Measurements from ENCODE around the gene NEUROD1.

Gene NEUROD1

DNA sequence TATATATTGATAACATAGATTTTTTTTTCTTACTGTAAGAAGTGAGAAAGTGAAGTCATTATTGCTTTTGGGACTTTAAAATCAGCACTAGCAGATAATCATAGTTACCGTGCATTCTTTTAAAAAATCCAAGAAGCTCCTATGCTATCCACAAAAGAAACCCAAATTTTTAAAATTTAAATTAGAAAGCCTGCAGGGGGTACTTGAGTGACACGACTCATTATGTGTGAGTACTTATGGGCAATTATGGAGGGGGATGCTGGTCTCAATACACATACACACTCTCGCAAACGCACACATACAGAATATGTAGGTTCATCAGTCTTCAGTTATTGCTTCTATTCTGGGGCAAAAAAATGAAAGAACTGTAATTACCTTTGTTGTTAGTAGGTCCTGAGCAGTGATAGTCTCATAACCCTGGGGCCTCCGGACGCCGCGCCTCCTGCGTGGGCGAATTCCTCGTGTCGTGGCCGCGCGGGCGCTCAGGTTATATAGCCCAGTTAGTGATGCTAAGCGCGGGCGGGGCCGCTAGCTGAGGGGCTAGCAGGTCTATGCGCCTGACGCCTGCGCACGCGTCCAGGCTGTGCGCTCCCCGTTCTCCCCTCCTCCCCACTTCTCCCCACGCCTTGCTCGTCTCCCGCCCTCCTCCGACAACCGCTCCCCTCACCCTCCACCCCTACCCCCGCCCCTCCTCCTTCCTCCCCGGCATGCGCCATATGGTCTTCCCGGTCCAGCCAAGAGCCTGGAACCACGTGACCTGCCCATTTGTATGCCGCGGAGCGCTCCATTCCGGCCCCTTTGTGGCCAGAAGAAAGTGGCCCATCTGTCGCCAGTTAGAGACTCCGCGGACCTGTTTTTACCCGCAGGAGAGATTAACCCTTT, at the start of gene NEUROD1:
TSS of gene NEUROD1 (minus strand) at position 463 of the 882 bp plus-strand sequence. CDS start 1,657 bp downstream, outside the sequence.
- Histone ChIP-seq H3K4me1 (ENCODE audit: insufficient read depth, poor library complexity, severe bottlenecking) (no peaks in the 10 kb centered on the region), H3K27me3 (ENCODE audit: insufficient read depth, poor library complexity, severe bottlenecking) (peaks cover 92% of the 10 kb centered on the region), H3K4me3 (ENCODE audit: severe bottlenecking) (no peak within 1 kb of the TSS), H3K36me3 (ENCODE audit: low read depth) (no peaks in the 10 kb centered on the region), H3K9me3 (ENCODE audit: severe bottlenecking) (no peaks in the 10 kb centered on the region), H3K27ac (ENCODE audit: poor library complexity, severe bottlenecking) (no peak within 1 kb of the TSS)
- ATAC-seq (ENCODE audit: low read depth) (no peak), DNase-seq (ENCODE audit: low spot score) (no peak)
- TF ChIP-seq, protein P1, sequence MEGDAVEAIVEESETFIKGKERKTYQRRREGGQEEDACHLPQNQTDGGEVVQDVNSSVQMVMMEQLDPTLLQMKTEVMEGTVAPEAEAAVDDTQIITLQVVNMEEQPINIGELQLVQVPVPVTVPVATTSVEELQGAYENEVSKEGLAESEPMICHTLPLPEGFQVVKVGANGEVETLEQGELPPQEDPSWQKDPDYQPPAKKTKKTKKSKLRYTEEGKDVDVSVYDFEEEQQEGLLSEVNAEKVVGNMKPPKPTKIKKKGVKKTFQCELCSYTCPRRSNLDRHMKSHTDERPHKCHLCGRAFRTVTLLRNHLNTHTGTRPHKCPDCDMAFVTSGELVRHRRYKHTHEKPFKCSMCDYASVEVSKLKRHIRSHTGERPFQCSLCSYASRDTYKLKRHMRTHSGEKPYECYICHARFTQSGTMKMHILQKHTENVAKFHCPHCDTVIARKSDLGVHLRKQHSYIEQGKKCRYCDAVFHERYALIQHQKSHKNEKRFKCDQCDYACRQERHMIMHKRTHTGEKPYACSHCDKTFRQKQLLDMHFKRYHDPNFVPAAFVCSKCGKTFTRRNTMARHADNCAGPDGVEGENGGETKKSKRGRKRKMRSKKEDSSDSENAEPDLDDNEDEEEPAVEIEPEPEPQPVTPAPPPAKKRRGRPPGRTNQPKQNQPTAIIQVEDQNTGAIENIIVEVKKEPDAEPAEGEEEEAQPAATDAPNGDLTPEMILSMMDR (IDR thresholded peaks at IDR 0.05; ENCODE audit: poor library complexity, severe bottlenecking): no peak

DNA sequence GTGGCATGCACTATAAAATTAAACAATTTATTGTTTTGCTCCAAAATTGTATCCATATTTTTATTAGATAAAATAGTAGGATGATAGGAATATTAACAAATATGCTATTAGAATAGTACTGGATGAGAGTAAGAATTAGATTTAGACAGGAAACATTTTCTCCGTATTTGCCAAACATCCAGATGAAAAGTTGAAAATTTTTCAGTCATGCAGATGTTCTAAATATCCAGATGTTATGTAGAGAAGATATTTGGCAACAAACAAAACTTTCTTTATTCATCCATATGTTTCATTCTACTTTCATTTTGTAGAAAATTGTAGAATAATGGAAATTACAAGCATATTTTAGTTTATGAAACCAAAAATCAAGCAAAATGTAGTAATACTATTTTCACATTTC, 45.2 kb upstream of the NEUROD1 start:
- Histone ChIP-seq H3K27me3 (ENCODE audit: insufficient read depth, poor library complexity, severe bottlenecking) (no peaks in the 10 kb centered on the region), H3K4me3 (ENCODE audit: severe bottlenecking) (no peak overlapping the region), H3K36me3 (ENCODE audit: low read depth) (no peaks in the 10 kb centered on the region), H3K9me3 (ENCODE audit: severe bottlenecking) (no peaks in the 10 kb centered on the region), H3K4me1 (ENCODE audit: insufficient read depth, poor library complexity, severe bottlenecking) (no peaks in the 10 kb centered on the region), H3K27ac (ENCODE audit: poor library complexity, severe bottlenecking) (no peak overlapping the region)
- TF ChIP-seq, protein P1 (IDR thresholded peaks at IDR 0.05; ENCODE audit: poor library complexity, severe bottlenecking): no peak
- DNase-seq (ENCODE audit: low spot score) (no peak), ATAC-seq (ENCODE audit: low read depth) (no peak)

DNA sequence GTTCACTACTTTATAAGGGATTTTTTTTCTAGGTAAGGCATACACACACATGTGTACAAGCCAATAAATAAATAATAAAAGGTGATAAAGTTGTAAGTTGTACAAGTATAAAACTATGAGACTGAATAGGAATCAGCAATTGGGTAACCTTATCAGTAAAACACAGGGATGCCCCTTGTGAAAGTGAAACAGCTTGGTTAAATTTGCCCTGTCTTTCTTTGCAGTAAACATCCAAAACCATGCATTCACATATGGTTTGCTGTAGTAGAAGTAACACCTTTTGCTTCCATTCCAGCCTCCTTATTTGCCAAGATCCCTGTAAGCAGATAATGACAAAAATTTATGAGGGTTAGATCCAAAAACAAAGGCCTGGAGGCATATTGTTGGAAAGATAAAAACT, 44.3 kb upstream of the NEUROD1 start:
- DNase-seq (ENCODE audit: low spot score) (no peak), ATAC-seq (ENCODE audit: low read depth) (no peak)
- no peaks in the 10 kb centered on the region for H3K4me1 ChIP-seq (ENCODE audit: insufficient read depth, poor library complexity, severe bottlenecking)
- no peak overlapping the region for H3K27ac ChIP-seq (ENCODE audit: poor library complexity, severe bottlenecking)
- no peaks in the 10 kb centered on the region for H3K36me3 ChIP-seq (ENCODE audit: low read depth)
- no peaks in the 10 kb centered on the region for H3K27me3 ChIP-seq (ENCODE audit: insufficient read depth, poor library complexity, severe bottlenecking)
- no peak overlapping the region for H3K4me3 ChIP-seq (ENCODE audit: severe bottlenecking)
- TF ChIP-seq, protein P1 (IDR thresholded peaks at IDR 0.05; ENCODE audit: poor library complexity, severe bottlenecking): no peak
- H3K9me3 ChIP-seq (ENCODE audit: severe bottlenecking): no peaks in the 10 kb centered on the region

GRCh38 chr2:181723731-181724130, 43.4 kb upstream of the NEUROD1 start:
- Histone ChIP-seq H3K27me3 (ENCODE audit: insufficient read depth, poor library complexity, severe bottlenecking) (no peaks in the 10 kb centered on the region), H3K4me3 (ENCODE audit: severe bottlenecking) (no peak overlapping the region), H3K9me3 (ENCODE audit: severe bottlenecking) (no peaks in the 10 kb centered on the region), H3K27ac (ENCODE audit: poor library complexity, severe bottlenecking) (no peak overlapping the region), H3K36me3 (ENCODE audit: low read depth) (no peaks in the 10 kb centered on the region), H3K4me1 (ENCODE audit: insufficient read depth, poor library complexity, severe bottlenecking) (no peaks in the 10 kb centered on the region)
- TF ChIP-seq, protein P1 (IDR thresholded peaks at IDR 0.05; ENCODE audit: poor library complexity, severe bottlenecking): no peak
- ATAC-seq (ENCODE audit: low read depth) (no peak), DNase-seq (ENCODE audit: low spot score) (no peak)

All from RWPE2 (cell line).